Measurements from ENCODE around the gene PDZD2.
"Not testable (repeated sequence)": the region's sequence is repeated elsewhere in the genome, so short reads cannot be mapped to it uniquely, and the experiment has no call there.

The PDZD2 gene

GRCh38 chr5:32043105-32043504 lies 404.2 kb downstream of the PDZD2 start:
- DNase-seq (ENCODE audit: low read depth): no peak

- DNase-seq (ENCODE audit: low read depth): no peak
Measured at GRCh38 chr5:32044434-32044833, 405.5 kb downstream of the PDZD2 start.

- no peak for DNase-seq (ENCODE audit: low read depth)
Measured at GRCh38 chr5:32044939-32045338, 406.0 kb downstream of the PDZD2 start.

GRCh38 chr5:32047056-32047455 lies 408.1 kb downstream of the PDZD2 start:
- DNase-seq (ENCODE audit: low read depth): no peak

- DNase-seq (ENCODE audit: low read depth): no peak
Measured at GRCh38 chr5:32051796-32052195, 412.9 kb downstream of the PDZD2 start.

GRCh38 chr5:32055891-32056866 lies 417.2 kb downstream of the PDZD2 start:
- no peak for DNase-seq (ENCODE audit: low read depth)

GRCh38 chr5:32057187-32058096 lies 418.5 kb downstream of the PDZD2 start:
- no peak for DNase-seq (ENCODE audit: low read depth)

- no peak for DNase-seq (ENCODE audit: low read depth)
Measured at GRCh38 chr5:32058101-32058500, 419.2 kb downstream of the PDZD2 start.

- DNase-seq (ENCODE audit: low read depth): no peak
Measured at GRCh38 chr5:32058997-32059396, 420.1 kb downstream of the PDZD2 start.

- no peak for DNase-seq (ENCODE audit: low read depth)
Measured at GRCh38 chr5:32059761-32060530, 421.0 kb downstream of the PDZD2 start.

- no peak for DNase-seq (ENCODE audit: low read depth)
Measured at GRCh38 chr5:32061236-32061635, 422.3 kb downstream of the PDZD2 start.

GRCh38 chr5:32066448-32066847 lies 427.5 kb downstream of the PDZD2 start:
- no peak for DNase-seq (ENCODE audit: low read depth)

- DNase-seq (ENCODE audit: low read depth): no peak
Measured at GRCh38 chr5:32067774-32068470, 429.0 kb downstream of the PDZD2 start.

GRCh38 chr5:32068561-32068960 lies 429.6 kb downstream of the PDZD2 start:
- no peak for DNase-seq (ENCODE audit: low read depth)

- no peak for DNase-seq (ENCODE audit: low read depth)
Measured at GRCh38 chr5:32069396-32069795, 430.5 kb downstream of the PDZD2 start.

GRCh38 chr5:32071351-32071944 lies 432.5 kb downstream of the PDZD2 start:
- no peak for DNase-seq (ENCODE audit: low read depth)

GRCh38 chr5:32072054-32072453 lies 433.1 kb downstream of the PDZD2 start:
- no peak for DNase-seq (ENCODE audit: low read depth)

- DNase-seq (ENCODE audit: low read depth): no peak
Measured at GRCh38 chr5:32074401-32074800, 435.5 kb downstream of the PDZD2 start.

GRCh38 chr5:32076699-32077695 lies 438.1 kb downstream of the PDZD2 start:
- DNase-seq (ENCODE audit: low read depth): peak; percentile 14

GRCh38 chr5:32078855-32079254 lies 439.9 kb downstream of the PDZD2 start:
- DNase-seq (ENCODE audit: low read depth): not testable (repeated sequence)
